GM23338 (cell line): ENCODE measurements around the gene GRIFIN. TPM values are rescaled to one million over a fixed set of nuclear protein-coding genes. Genes with fewer than 3 reads are reported as not detected.
A peak's percentile ranks its signal among the peaks of the same experiment; 100 is the strongest.

Source experiments
- ATAC-seq: fragments of 200-7000 bp; cut with Tn5 transposase; 3 replicates; pipeline ENCODE4 v1.9.1; 2020
- DNase-seq: peaks from one replicate; pipeline ENCODE4 v3.0.0-alpha.2; 2015; ENCODE audit warnings: low spot score
- H2AFZ ChIP-seq: fragments of 200-600 bp; sonication (generic); 2 replicates; pipeline ENCODE4 v1.8.0; 2016; ENCODE audit warnings: antibody characterized with exemption, mild to moderate bottlenecking, moderate library complexity
- H3F3A ChIP-seq: fragments of 200-600 bp; sonication (generic); replicated peaks from 2 replicates; pipeline ENCODE4 v1.8.0; 2017; ENCODE audit warnings: antibody characterized with exemption, mixed run types, low read depth
- H3K27ac ChIP-seq: fragments of 200-600 bp; sonication (generic); 2 replicates; pipeline ENCODE4 v1.6.1; 2016; ENCODE audit warnings: low read depth
- H3K27me3 ChIP-seq: fragments of 200-600 bp; sonication (generic); 2 replicates; pipeline ENCODE4 v1.8.0; 2016; ENCODE audit warnings: mild to moderate bottlenecking, mixed run types, moderate library complexity; ENCODE audit not compliant: insufficient read depth
- H3K36me3 ChIP-seq: fragments of 200-600 bp; sonication (generic); 2 replicates; pipeline ENCODE4 v1.8.0; 2016; ENCODE audit warnings: mild to moderate bottlenecking; ENCODE audit not compliant: insufficient read depth
- H3K4me1 ChIP-seq: fragments of 200-600 bp; sonication (generic); 2 replicates; pipeline ENCODE4 v1.8.0; 2016; ENCODE audit warnings: mild to moderate bottlenecking, moderate library complexity; ENCODE audit not compliant: insufficient read depth
- H3K4me2 ChIP-seq: fragments of 200-600 bp; sonication (generic); 2 replicates; pipeline ENCODE4 v1.7.1; 2017; ENCODE audit warnings: mixed run types
- H3K4me3 ChIP-seq: fragments of 200-600 bp; sonication (generic); 2 replicates; pipeline ENCODE4 v1.6.1; 2016; ENCODE audit warnings: mixed run types
- H3K79me2 ChIP-seq: fragments of 200-600 bp; sonication (generic); replicated peaks from 2 replicates; pipeline ENCODE4 v1.8.0; 2017; ENCODE audit warnings: mild to moderate bottlenecking; ENCODE audit not compliant: insufficient read depth
- H3K9me2 ChIP-seq: fragments of 200-600 bp; sonication (generic); 2 replicates; pipeline ENCODE4 v1.8.0; 2017; ENCODE audit not compliant: insufficient read depth
- H4K20me1 ChIP-seq: fragments of 200-600 bp; sonication (generic); replicated peaks from 2 replicates; pipeline ENCODE4 v1.8.0; 2017; ENCODE audit warnings: mild to moderate bottlenecking; ENCODE audit not compliant: insufficient read depth
- H3K27ac Mint-ChIP-seq: 2 replicates; pipeline ENCODE4 v1.8.0; 2020; ENCODE audit warnings: inconsistent platforms, mild to moderate bottlenecking, moderate library complexity, mixed read lengths
- H3K27me3 Mint-ChIP-seq: 3 replicates; pipeline ENCODE4 v1.8.0; 2022; ENCODE audit warnings: low read depth, mild to moderate bottlenecking, moderate library complexity, mixed read lengths, inconsistent platforms; ENCODE audit not compliant: insufficient read depth, poor library complexity
- H3K36me3 Mint-ChIP-seq: 3 replicates; pipeline ENCODE4 v1.8.0; 2021; ENCODE audit warnings: low read depth, mild to moderate bottlenecking, inconsistent platforms, moderate library complexity, mixed read lengths
- H3K4me1 Mint-ChIP-seq: 3 replicates; pipeline ENCODE4 v1.8.0; 2020; ENCODE audit warnings: mild to moderate bottlenecking, inconsistent platforms, mixed read lengths
- H3K4me3 Mint-ChIP-seq: 3 replicates; pipeline ENCODE4 v1.8.0; 2021; ENCODE audit warnings: moderate library complexity, mild to moderate bottlenecking, inconsistent platforms, mixed read lengths
- H3K9me3 Mint-ChIP-seq: 3 replicates; pipeline ENCODE4 v1.8.0; 2020; ENCODE audit warnings: moderate library complexity, mild to moderate bottlenecking, inconsistent platforms, mixed read lengths
- CREB1 ChIP-seq: fragments of 250-450 bp; sonication (Bioruptor Pico); IDR thresholded peaks from 2 replicates; pipeline ENCODE4 v1.5.0; 2020; ENCODE audit warnings: low read depth, mild to moderate bottlenecking, moderate library complexity
- EZH2phosphoT487 ChIP-seq: fragments of 200-600 bp; sonication (generic); IDR thresholded peaks from one replicate; pipeline ENCODE4 v1.8.1; 2018; ENCODE audit warnings: antibody characterized with exemption; ENCODE audit not compliant: unreplicated experiment
- NANOG ChIP-seq: IDR thresholded peaks from 2 replicates; pipeline ENCODE4 v1.6.1; 2016; ENCODE audit warnings: antibody characterized with exemption, borderline replicate concordance
- POLR2AphosphoS5 ChIP-seq: IDR thresholded peaks from 2 replicates; pipeline ENCODE4 v1.6.1; 2016; ENCODE audit warnings: antibody characterized with exemption, low read depth
- ZNF331 ChIP-seq: fragments of 250-450 bp; sonication (Bioruptor Pico); IDR thresholded peaks from 2 replicates; pipeline ENCODE4 v1.5.0; 2020; ENCODE audit warnings: low read depth, mild to moderate bottlenecking, moderate library complexity
- ZNF462 ChIP-seq: fragments of 250-450 bp; sonication (Bioruptor Pico); IDR thresholded peaks from 2 replicates; pipeline ENCODE4 v1.5.0; 2020; ENCODE audit warnings: mild to moderate bottlenecking, moderate library complexity
- polyA plus RNA-seq: library from polyadenylated mRNA; unstranded; fragments of >200 nt; fragmentation: Nextera tagmentation; extraction: Ambion mirVana; gene quantifications from 2 replicates; pipeline ENCODE4 v1.2.1, GENCODE V29; 2016
- total RNA-seq: library from RNA; depleted of rRNA; stranded (reverse); fragments of >200 nt; shearing (Covaris generic); gene quantifications from 2 replicates; pipeline ENCODE4 v1.2.3, GENCODE V29; 2014

The GRIFIN gene
- total and polyA plus RNA-seq, 2 experiments from 2014 or later = not detected

DNA sequence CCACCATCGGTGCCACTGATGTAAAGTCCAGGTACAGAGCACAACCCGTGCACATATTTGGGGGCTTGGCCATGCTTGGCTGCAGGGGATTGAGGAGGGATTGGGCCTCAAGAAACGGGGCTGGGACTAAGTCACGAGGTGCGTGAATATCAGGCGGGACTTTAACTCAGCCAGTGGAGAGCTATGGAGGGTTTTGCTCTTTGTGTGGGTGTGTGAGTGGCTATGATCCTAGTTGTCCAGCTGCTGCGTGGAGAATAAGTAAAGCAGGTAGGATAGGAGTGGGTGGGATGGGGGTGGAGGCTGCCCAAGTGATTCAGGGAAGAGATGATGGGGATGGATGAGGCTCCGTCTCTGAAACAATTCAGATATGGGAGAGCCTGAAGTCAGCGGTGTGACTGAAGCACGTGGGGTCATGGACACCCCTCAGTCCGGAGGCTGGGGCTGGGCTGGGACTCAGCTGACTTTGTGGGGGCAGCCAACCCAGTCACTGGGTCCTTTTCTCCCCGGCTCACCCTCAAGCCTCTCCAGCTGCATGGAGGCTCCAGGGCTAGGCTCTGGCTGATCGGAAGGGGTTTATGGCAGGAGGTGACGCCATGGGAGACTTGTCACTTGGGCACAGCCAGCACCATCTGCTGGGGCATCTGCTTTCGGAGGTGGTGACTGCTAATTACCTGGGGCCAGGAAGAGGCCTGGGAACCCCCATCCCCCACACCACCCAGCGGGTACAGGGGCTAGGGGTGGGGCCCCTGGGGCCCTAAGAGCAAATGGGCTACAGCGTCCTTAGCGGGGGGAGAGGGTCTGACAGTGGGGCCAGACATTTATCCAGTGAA, 41.7 kb upstream of the GRIFIN start (continued):
- TF ChIP-seq ZNF462 (CRISPR knock-in tag) = no peak

DNA sequence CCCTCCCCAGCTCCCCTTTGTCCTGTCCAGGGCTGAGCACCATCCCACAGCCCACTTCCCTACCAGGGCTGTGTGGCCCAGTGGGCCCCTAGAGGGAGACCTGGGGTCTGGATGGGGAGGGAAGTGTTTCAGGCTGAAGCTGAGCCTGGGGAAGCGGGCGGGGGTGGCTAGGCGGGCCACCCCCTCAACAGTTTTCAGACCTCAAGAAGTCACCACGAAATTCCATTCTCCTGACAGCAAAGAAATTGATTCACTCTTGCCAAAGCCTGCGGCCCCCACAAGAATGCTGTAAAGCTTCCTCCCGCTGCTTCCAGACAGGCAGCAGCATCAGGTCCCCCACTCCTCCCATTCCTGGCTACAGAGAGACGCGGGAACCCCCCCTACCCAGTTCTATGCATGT, 40.8 kb upstream of the GRIFIN start:
- Histone ChIP-seq H4K20me1 (no peaks in the 10 kb centered on the region; the same call in 1 of the 2 replicates), H3K79me2 (peaks cover 13% of the 10 kb centered on the region), H3K9me2 (peaks cover 9% of the 10 kb centered on the region; the same call in 1 of the 2 replicates), H3K4me2 (peak overlapping the region; percentile 88; the same call in 1 of the 2 replicates), H3K27ac (no peak overlapping the region), H2AFZ (no peak overlapping the region), H3K36me3 (no peaks in the 10 kb centered on the region), H3K27me3 (peaks cover 28% of the 10 kb centered on the region), H3K4me1 (peaks cover 31% of the 10 kb centered on the region), H3F3A (no peaks in the 10 kb centered on the region; the same call in 1 of the 2 replicates), H3K4me3 (no peak overlapping the region)
- Mint-ChIP-seq H3K4me3 (no peak overlapping the region; the same call in 2 of the 3 replicates), H3K27me3 (peaks cover 38% of the 10 kb centered on the region), H3K9me3 (no peaks in the 10 kb centered on the region), H3K36me3 (no peaks in the 10 kb centered on the region), H3K27ac (no peak overlapping the region), H3K4me1 (peaks cover 34% of the 10 kb centered on the region)
- no peak for ATAC-seq
- peak; percentile 49 for DNase-seq
- no peak for TF ChIP-seq POLR2AphosphoS5
- no peak for TF ChIP-seq CREB1
- no peak for TF ChIP-seq ZNF462 (CRISPR knock-in tag)
- no peak for TF ChIP-seq NANOG
- TF ChIP-seq ZNF331 (CRISPR knock-in tag) = no peak
- no peak for TF ChIP-seq EZH2phosphoT487
